GM12892 (cell line): Measurements from ENCODE around the gene FSD1.

Source experiments
- POLR2A ChIP-seq: IDR thresholded peaks from 2 replicates; pipeline ENCODE4 v1.6.1; 2011; ENCODE audit warnings: low read depth, low read length, control low read depth
- POLR2AphosphoS5 ChIP-seq: IDR thresholded peaks from 2 replicates; pipeline ENCODE4 v1.6.1; 2011; ENCODE audit warnings: low read depth, low read length, control low read depth

GRCh38 chr19:4326215-4326836 lies 21.9 kb downstream of the FSD1 start:
- TF ChIP-seq POLR2A (no peak), POLR2AphosphoS5 (no peak)
